Activated T-helper 2 cell treated with anti-CD3 and anti-CD28 coated beads, Interferon-gamma antibody, Interleukin-2, Interleukin-4, amounts not matched to agents 10 μg/mL and 5 μg/mL and 100 μg/mL, durations not matched to agents 14 hours and 24 hours and 36 hours (primary cell): ENCODE data around the gene TSC22D1. TPM values are rescaled to one million over a fixed set of nuclear protein-coding genes. Genes with fewer than 3 reads are reported as not detected.

Experiments
- DNase-seq: peaks from one replicate; pipeline ENCODE4 v3.0.0; 2021; ENCODE audit warnings: low spot score
- H3K27ac Mint-ChIP-seq: one replicate; pipeline ENCODE4 v1.8.0; 2021; ENCODE audit warnings: mixed read lengths
- H3K27me3 Mint-ChIP-seq: one replicate; pipeline ENCODE4 v1.8.0; 2021; ENCODE audit warnings: low read depth, mixed read lengths
- H3K36me3 Mint-ChIP-seq: one replicate; pipeline ENCODE4 v1.8.0; 2021; ENCODE audit warnings: low read depth, mixed read lengths
- H3K4me1 Mint-ChIP-seq: one replicate; pipeline ENCODE4 v1.8.0; 2021; ENCODE audit warnings: low read depth, mixed read lengths
- H3K4me3 Mint-ChIP-seq: one replicate; pipeline ENCODE4 v1.8.0; 2021; ENCODE audit warnings: low read depth, mild to moderate bottlenecking, moderate library complexity, mixed read lengths
- H3K9me3 Mint-ChIP-seq: one replicate; pipeline ENCODE4 v1.8.0; 2021; ENCODE audit warnings: mixed read lengths
- intact Hi-C: fragments of 100-400 bp; cut with micrococcal nuclease; formaldehyde crosslinking; loops from one replicate; pipeline ENCODE4 v1.15.1; 2023
- total RNA-seq: library from RNA; stranded (reverse); gene quantifications from 2 replicates; pipeline ENCODE4 v1.2.3, GENCODE V29; 2022

TSC22D1 gene
- total RNA-seq, 1 donor from 2014 or later: 5.0 TPM

- peaks cover 17% of the 10 kb centered on the region for H3K4me1 Mint-ChIP-seq
These were observed 138.5 kb downstream of the TSC22D1 start for GRCh38 chr13:44437356-44438233.

DNA sequence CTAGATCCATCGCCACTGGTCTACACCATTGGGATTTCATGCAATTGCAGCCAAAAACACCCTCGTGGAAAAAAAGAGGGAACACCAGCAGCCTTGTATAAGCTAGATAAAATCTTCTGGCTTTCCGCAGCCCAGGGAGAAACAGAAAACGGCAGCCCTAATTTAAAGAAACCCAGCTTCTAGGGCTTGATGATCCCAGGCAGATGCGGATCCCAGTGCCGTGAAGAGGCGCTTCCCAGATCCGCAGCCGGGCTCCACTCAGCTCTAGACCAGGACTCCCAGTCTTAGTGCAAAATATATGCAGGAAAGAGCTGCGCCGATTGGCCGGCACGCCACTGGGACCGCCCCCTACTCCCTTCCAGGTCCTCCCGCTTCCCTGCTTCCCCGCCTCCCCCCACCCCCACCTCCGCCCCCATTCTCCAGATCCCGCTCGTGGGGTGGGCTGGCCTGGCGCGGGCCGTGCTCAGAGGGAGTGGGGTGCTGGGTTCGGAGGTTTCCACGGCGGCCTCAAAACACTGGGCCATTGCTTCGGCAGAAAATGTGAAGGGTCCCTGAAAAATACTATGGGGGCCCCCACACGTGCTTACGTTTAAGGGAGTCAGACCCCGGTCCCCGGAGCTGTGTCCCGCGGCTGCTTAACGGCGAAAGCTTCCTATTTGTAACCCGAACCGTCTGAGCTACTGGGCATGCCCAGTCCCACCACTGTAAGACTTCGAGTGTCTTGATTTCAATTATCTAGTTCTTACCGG, 139.4 kb downstream of the TSC22D1 start:
- peaks cover 2% of the 10 kb centered on the region for H3K36me3 Mint-ChIP-seq
- peaks cover 75% of the 10 kb centered on the region for H3K27me3 Mint-ChIP-seq
- peaks cover 17% of the 10 kb centered on the region for H3K4me1 Mint-ChIP-seq
- intact Hi-C loops: loop anchor here (1.0 to 5.0 kb wide), 2 partner anchors 245 to 294 kb away; no protein-coding TSS in a partner anchor
- H3K4me3 Mint-ChIP-seq: peak overlapping the region; percentile 76
- no peak for DNase-seq
- no peak overlapping the region for H3K27ac Mint-ChIP-seq
- H3K9me3 Mint-ChIP-seq: no peaks in the 10 kb centered on the region

More at GRCh38 chr13:44437356-44438233, 138.5 kb downstream of the TSC22D1 start:
- Mint-ChIP-seq H3K36me3 (peaks cover 2% of the 10 kb centered on the region), H3K27ac (no peak overlapping the region), H3K27me3 (peaks cover 76% of the 10 kb centered on the region), H3K4me3 (no peak overlapping the region), H3K9me3 (no peaks in the 10 kb centered on the region)
- no peak for DNase-seq
- intact Hi-C loops: loop anchor here (1.0 to 5.0 kb wide), 3 partner anchors 295 to 532 kb away; no protein-coding TSS in a partner anchor

DNA sequence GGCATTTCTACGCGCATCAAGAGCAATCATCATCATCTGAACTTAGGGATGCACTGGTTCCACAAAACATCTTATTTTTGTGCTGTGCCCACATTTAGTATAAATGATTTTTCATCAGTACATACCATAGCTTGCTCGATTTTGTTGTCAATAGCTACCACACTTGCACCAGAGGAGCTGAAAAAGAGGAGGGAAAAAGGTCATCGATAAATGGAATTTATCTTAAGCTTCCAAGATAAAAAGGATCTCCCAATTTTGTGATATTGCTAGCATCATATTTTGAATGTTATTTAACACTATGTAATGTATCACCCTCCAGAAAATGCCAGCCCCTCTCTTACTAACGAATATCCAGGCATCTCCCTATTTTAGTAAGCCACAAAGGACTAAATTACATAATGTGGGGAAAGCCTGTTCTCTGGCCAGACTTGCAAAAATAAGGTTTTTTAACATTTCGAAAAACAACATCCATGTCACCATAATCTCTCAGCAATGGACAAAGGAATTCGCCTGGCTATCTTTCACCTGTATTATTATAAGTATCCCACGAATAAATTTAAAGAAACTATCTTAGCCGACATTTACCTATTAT, 140.1 kb downstream of the TSC22D1 start:
- no peak overlapping the region for H3K27ac Mint-ChIP-seq
- H3K27me3 Mint-ChIP-seq: peaks cover 79% of the 10 kb centered on the region
- peaks cover 2% of the 10 kb centered on the region for H3K36me3 Mint-ChIP-seq
- H3K4me3 Mint-ChIP-seq: peak overlapping the region; percentile 76
- peaks cover 17% of the 10 kb centered on the region for H3K4me1 Mint-ChIP-seq
- no peaks in the 10 kb centered on the region for H3K9me3 Mint-ChIP-seq
- DNase-seq: no peak
- intact Hi-C loops: loop anchor here (1.0 to 5.0 kb wide), 4 partner anchors 193 to 294 kb away; no protein-coding TSS in a partner anchor

GRCh38 chr13:44435142-44435918, 140.8 kb downstream of the TSC22D1 start:
- Mint-ChIP-seq H3K36me3 (peaks cover 2% of the 10 kb centered on the region), H3K27ac (peak overlapping the region; percentile 9), H3K27me3 (peaks cover 75% of the 10 kb centered on the region), H3K9me3 (no peaks in the 10 kb centered on the region), H3K4me3 (peak overlapping the region; percentile 76), H3K4me1 (peaks cover 17% of the 10 kb centered on the region)
- peak; percentile 64 for DNase-seq
- intact Hi-C loops: loop anchor here (1.0 to 5.0 kb wide), 3 partner anchors 192 to 293 kb away; no protein-coding TSS in a partner anchor

DNA sequence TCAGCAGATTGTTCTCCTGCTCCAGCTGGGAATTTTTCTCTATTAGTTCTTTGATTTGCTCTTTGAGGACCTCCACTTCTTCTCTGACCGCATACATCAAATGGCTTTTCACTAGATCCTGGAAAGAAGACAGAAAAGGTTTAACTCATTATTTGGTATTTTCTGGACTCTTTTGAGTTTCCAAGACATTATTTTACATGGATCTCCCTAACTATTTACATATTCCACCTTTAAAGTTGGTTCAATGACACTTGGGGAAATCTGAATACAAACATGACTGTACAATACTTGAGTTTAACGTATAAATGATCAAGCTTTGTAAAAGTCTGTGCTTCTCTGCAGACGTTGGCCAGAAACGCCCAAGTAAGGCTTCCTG, 141.4 kb downstream of the TSC22D1 start:
- Mint-ChIP-seq H3K9me3 (no peaks in the 10 kb centered on the region), H3K4me3 (no peak overlapping the region), H3K36me3 (peaks cover 2% of the 10 kb centered on the region), H3K4me1 (peaks cover 17% of the 10 kb centered on the region), H3K27ac (no peak overlapping the region), H3K27me3 (peaks cover 69% of the 10 kb centered on the region)
- DNase-seq: no peak
- intact Hi-C loops: loop anchor here (1.0 to 5.0 kb wide), 3 partner anchors 191 to 292 kb away; no protein-coding TSS in a partner anchor

DNA sequence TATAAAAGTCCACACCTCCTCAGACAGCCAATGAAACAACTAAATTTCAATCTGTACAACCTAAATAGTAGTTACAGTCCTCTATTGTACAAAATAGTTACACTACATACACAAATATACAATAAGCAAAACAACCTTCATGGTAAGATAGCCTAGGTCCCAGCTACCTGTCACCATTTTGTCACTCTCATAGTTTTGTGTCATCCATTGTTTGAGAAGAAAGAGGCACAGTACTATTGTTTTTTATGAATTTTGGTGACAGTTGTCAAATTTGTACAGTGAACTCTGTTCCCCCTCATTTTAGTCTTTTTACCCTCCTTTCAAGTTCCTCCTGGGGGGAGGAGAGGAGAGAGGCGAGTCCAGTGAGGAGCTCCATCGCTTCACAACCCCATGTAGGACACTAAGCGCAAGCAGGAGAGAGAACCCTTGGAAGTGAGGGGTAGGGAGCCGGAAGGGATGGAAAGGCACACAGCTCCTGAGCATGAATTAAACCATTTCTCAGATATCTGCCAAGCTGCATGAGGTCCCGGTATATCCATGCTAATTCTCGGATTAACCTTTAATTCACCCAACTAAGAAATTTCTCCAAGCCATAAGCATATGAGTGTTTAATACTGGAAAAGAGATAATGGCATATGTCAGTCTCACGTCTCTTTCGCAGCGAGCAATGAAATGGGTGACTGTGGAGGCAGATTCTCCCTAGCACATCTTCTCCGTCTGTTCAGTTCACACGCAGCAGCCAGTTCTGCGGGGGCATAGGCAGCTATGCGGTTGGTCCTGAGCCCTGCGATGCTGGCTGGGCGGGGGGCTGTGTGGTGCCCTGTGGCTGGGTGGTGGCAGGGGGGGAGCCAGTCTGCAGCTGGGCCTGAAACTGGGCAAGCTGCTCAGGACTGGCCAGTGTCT, 142.0 kb downstream of the TSC22D1 start:
- Mint-ChIP-seq H3K4me3 (no peak overlapping the region), H3K27me3 (peaks cover 63% of the 10 kb centered on the region), H3K27ac (no peak overlapping the region), H3K9me3 (no peaks in the 10 kb centered on the region), H3K36me3 (peaks cover 2% of the 10 kb centered on the region), H3K4me1 (peaks cover 17% of the 10 kb centered on the region)
- no peak for DNase-seq
- intact Hi-C loops: loop anchor here (2.0 kb wide), 1 partner anchor 235 kb away; no protein-coding TSS in a partner anchor

GRCh38 chr13:44432650-44433049, 143.5 kb downstream of the TSC22D1 start:
- Mint-ChIP-seq H3K36me3 (peaks cover 2% of the 10 kb centered on the region), H3K27ac (no peak overlapping the region), H3K9me3 (no peaks in the 10 kb centered on the region), H3K27me3 (peaks cover 57% of the 10 kb centered on the region), H3K4me1 (peaks cover 17% of the 10 kb centered on the region), H3K4me3 (no peak overlapping the region)
- DNase-seq: no peak
- intact Hi-C loops: no loop called here

- Mint-ChIP-seq H3K27me3 (peaks cover 51% of the 10 kb centered on the region), H3K27ac (no peak overlapping the region), H3K4me3 (no peak overlapping the region), H3K36me3 (peaks cover 2% of the 10 kb centered on the region), H3K9me3 (no peaks in the 10 kb centered on the region), H3K4me1 (peaks cover 10% of the 10 kb centered on the region)
- DNase-seq: no peak
- intact Hi-C loops: no loop called here
These were observed 145.0 kb downstream of the TSC22D1 start for GRCh38 chr13:44431150-44431549.

DNA sequence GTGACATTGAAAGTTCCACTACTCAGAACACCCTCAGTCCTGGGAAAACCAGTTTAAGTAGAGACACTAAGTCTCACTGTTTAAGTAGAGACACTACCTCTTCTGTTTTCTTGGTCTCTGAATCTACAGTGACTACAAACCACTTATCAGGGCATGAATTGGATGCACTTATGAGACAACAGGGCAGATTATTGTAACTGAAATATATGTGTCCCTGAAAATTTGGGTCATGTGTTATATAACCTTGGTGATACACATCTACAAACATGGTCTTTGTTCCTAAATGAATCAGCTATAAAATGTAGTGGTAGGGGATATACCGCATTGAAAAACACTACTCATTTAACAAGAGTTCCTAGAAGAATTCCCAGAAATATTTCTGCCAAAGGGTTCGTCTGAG, 146.8 kb downstream of the TSC22D1 start:
- Mint-ChIP-seq H3K4me1 (no peaks in the 10 kb centered on the region), H3K27me3 (peaks cover 42% of the 10 kb centered on the region), H3K4me3 (no peak overlapping the region), H3K27ac (no peak overlapping the region), H3K9me3 (no peaks in the 10 kb centered on the region), H3K36me3 (no peaks in the 10 kb centered on the region)
- intact Hi-C loops: no loop called here
- no peak for DNase-seq

GRCh38 chr13:44426461-44426860, 149.7 kb downstream of the TSC22D1 start:
- peaks cover 25% of the 10 kb centered on the region for H3K27me3 Mint-ChIP-seq
- H3K4me1 Mint-ChIP-seq: no peaks in the 10 kb centered on the region
- no peaks in the 10 kb centered on the region for H3K36me3 Mint-ChIP-seq
- no peaks in the 10 kb centered on the region for H3K9me3 Mint-ChIP-seq
- intact Hi-C loops: no loop called here
- no peak overlapping the region for H3K27ac Mint-ChIP-seq
- no peak for DNase-seq
- H3K4me3 Mint-ChIP-seq: no peak overlapping the region

GRCh38 chr13:44425815-44426078, 150.4 kb downstream of the TSC22D1 start:
- Mint-ChIP-seq H3K27ac (no peak overlapping the region), H3K4me1 (no peaks in the 10 kb centered on the region), H3K27me3 (peaks cover 19% of the 10 kb centered on the region), H3K9me3 (no peaks in the 10 kb centered on the region), H3K36me3 (no peaks in the 10 kb centered on the region), H3K4me3 (no peak overlapping the region)
- intact Hi-C loops: no loop called here
- DNase-seq: no peak
